Activated naive CD4-positive, alpha-beta T cell (primary cell): ENCODE results near the gene CYP2C18.
"Not testable (repeated sequence)": the region's sequence is repeated elsewhere in the genome, so short reads cannot be mapped to it uniquely, and the experiment has no call there.

Experiments used
- DNase-seq, 4 experiments: peaks; one replicate each; lab custom pipeline; 2025; lab: John Stamatoyannopoulos, UW

Gene CYP2C18

GRCh38 chr10:94747137-94747536, 63.6 kb downstream of the CYP2C18 start:
- DNase-seq: no peak

- no peak for DNase-seq
These were observed 64.3 kb downstream of the CYP2C18 start for GRCh38 chr10:94747838-94748237.

- no peak for DNase-seq
These were observed 74.4 kb downstream of the CYP2C18 start for GRCh38 chr10:94757916-94758315.

GRCh38 chr10:94760586-94761178, 77.2 kb downstream of the CYP2C18 start:
- DNase-seq: no peak

- DNase-seq: no peak
These were observed 78.9 kb downstream of the CYP2C18 start, which contains the start of gene CYP2C19 for GRCh38 chr10:94762393-94762792. Gene CYP2C19, plus strand, starts transcription at chr10:94762681. Its CDS starts 25 bp downstream, at chr10:94762706.

GRCh38 chr10:94775425-94775824, 91.9 kb downstream of the CYP2C18 start:
- DNase-seq: not testable (repeated sequence)

GRCh38 chr10:94777886-94778458, 94.4 kb downstream of the CYP2C18 start:
- no peak for DNase-seq

- DNase-seq: no peak
These were observed 97.3 kb downstream of the CYP2C18 start for GRCh38 chr10:94780844-94781243.

GRCh38 chr10:94784256-94784655, 100.7 kb downstream of the CYP2C18 start:
- DNase-seq: no peak

- no peak for DNase-seq
These were observed 101.7 kb downstream of the CYP2C18 start for GRCh38 chr10:94785211-94785610.
